ENCODE data around the gene ARHGEF7.

DNA sequence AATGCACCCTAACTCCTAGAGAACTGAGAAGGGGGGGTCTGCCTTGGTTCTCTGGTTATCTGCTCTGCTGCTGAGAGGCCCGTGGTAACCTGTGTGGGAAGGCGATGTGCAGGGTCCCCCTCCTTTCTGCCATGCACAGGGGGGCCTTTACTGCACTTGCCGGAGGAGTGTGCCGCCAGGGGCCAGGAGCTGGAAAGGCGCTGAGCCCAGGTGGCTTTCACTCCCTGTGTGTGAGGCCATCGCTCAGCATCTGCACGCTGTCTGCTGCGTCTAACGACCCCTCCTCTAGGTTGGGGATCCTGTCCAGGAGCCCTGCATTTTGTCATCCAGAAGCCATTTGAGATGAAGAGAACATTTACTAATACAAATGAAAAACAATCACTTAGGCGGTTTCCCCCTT is 168.3 kb downstream of the ARHGEF7 start:
- no peak for TF ChIP-seq CTCF (IDR thresholded peaks at IDR 0.05)
- TF ChIP-seq POLR2A (IDR thresholded peaks at IDR 0.05): no peak
